Motor neuron (in vitro differentiated cells): ENCODE results near the gene NOS3. TPM values are rescaled to one million over a fixed set of nuclear protein-coding genes. Genes with fewer than 3 reads are reported as not detected.
A peak's percentile ranks its signal among the peaks of the same experiment; 100 is the strongest.

Experiments used
- ATAC-seq, 8 experiments: fragments of 200-7000 bp; cut with Tn5 transposase; replicated peaks in 6 of 8; 2 replicates each; pipeline ENCODE4 v1.8.0; 2021; ENCODE audit warnings: mild to moderate bottlenecking in 8 of 8, moderate library complexity in 8 of 8
- H3K27ac ChIP-seq, 2 donors: fragments of 250-450 bp; sonication (Bioruptor Pico); 2 replicates each; pipeline ENCODE4 v1.9.0; 2021; ENCODE audit warnings: antibody characterized with exemption in 2 of 2, mild to moderate bottlenecking in 2 of 2, moderate library complexity in 1 of 2
- H3K4me1 ChIP-seq, 2 donors: fragments of 250-450 bp; sonication (Bioruptor Pico); replicated peaks in 1 of 2; 2 replicates each; pipeline ENCODE4 v1.6.1; 2021; ENCODE audit warnings: antibody characterized with exemption in 2 of 2, mild to moderate bottlenecking in 2 of 2, moderate library complexity in 1 of 2
- H3K4me3 ChIP-seq, 5 donors: fragments of 250-450 bp; sonication (Bioruptor Pico); 2 replicates each; pipeline ENCODE4 v1.9.0; 2021; ENCODE audit warnings: antibody characterized with exemption in 5 of 5, mild to moderate bottlenecking in 5 of 5, moderate library complexity in 4 of 5
- WGBS, 10 experiments: fragments of 450-650 bp; shearing (Covaris generic); methylation state at CpG; one replicate each; pipeline ENCODE4 v1.0.0; 2022; 5-methylcytosine and 5-hydroxymethylcytosine counted together
- in situ Hi-C, 9 experiments: fragments of 400-800 bp; cut with MboI; loops; one replicate each; pipeline ENCODE4 v1.15.0; 2021; ENCODE audit warnings: low sequenced_read_pairs in 9 of 9, low pct_unique_long_range_greater_than_20kb in 2 of 9; ENCODE audit not compliant: unreplicated experiment in 9 of 9
- total RNA-seq, 8 experiments: library from RNA; unstranded; fragments of 300-600 nt; gene quantifications; 2 replicates each; pipeline versions ENCODE4 v1.2.3 to v1.2.4, GENCODE V29; 2022

Gene NOS3
- total RNA-seq, 8 experiments from 2014 or later = 0.33 to 4.0 (median 1.7) TPM

DNA sequence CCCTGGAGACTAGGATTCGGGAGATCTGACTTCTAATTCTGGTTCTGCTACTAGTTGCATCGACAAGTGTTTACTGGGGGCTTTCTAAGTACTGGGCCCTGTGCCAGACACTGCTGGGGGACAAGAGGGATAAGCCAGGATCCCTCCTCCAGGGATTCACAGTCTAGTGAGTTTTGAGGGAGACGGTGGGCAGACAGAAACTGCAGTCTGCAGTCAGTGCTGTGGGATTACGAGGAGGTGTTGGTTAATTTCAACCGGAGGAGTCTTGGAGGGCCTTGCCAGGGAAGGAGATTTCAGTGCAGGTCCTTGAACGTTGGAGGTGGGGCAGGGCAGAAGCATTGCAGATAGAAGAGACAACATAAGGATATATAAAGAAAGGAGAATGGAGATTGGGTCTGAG lies 9.2 kb upstream of the NOS3 start:
- H3K27ac ChIP-seq = no peak overlapping the region
- WGBS, 10 experiments = 0 to 100% (median 66%) methylated on average over 1 to 6 of the region's 6 CpGs; no CpG with 5 or more reads in 3 of the 10 experiments
- peaks cover 25 to 36% of the 10 kb centered on the region in 2 donors for H3K4me1 ChIP-seq
- no peak for ATAC-seq
- H3K4me3 ChIP-seq = no peak overlapping the region
- in situ Hi-C loops = loop anchor here in 7 of 9 experiments (10.0 to 25.0 kb wide), 4 partner anchors 77 to 569 kb away; a partner anchor contains a TSS

DNA sequence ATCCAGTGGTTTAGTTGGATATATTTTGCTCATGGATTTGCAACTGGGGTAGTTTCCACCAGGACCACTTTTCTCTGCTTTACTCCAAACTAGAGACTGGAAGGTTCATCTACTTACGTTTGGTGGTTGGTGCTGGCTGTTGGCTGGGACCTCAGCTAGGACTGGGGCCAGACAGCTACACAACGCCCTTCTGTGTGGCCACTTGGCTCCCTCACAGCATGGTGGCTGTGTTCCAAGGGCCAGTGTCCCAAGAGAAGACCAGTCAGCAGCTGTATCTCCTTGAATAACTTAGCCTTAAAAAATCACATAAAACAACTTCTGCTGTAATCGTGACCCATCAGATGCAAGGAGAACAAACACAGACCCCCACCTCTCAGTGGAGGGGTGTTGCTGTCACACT lies 8.5 kb upstream of the NOS3 start:
- Histone ChIP-seq H3K4me3 (no peak overlapping the region), H3K4me1 (peaks cover 23 to 31% of the 10 kb centered on the region in 2 donors), H3K27ac (no peak overlapping the region)
- 0 to 55% (median 25%) methylated on average over 1 to 3 of the region's 3 CpGs; no CpG with 5 or more reads in 6 of the 10 experiments for WGBS, 10 experiments
- ATAC-seq = no peak
- in situ Hi-C loops = loop anchor here in 7 of 9 experiments (10.0 to 25.0 kb wide), 4 partner anchors 78 to 570 kb away; a partner anchor contains a TSS

DNA sequence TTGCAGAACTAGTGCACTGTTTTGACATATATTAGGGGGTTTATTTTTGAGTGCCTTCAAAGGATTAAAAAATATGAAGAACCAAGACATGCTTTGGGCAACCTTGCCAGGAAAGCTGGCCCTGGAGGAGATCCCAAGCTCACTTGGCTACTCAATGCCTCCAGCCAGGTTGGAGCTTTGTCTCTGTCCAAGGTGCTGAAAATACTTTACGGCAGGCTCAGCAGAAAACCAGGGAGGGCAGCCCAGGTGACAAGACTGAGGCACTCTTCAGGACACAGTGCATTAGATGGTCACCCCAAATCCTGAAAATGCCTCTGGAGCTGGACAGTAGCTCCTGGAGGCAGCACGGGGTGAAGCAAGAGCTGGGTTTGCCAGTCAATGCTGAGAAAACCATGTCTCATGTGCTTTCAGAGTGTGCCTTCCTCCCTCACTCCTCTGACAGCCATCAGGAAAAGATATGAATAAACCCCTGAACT lies 6.9 kb upstream of the NOS3 start:
- H3K4me3 ChIP-seq = no peak overlapping the region
- no peak overlapping the region for H3K27ac ChIP-seq
- WGBS, 10 experiments = 0 to 40% (median 6%) methylated on average over 1 to 2 of the region's 2 CpGs; no CpG with 5 or more reads in 3 of the 10 experiments
- in situ Hi-C loops = loop anchor here in 7 of 9 experiments (10.0 to 25.0 kb wide), 4 partner anchors 79 to 572 kb away; a partner anchor contains a TSS
- H3K4me1 ChIP-seq = peaks cover 38 to 43% of the 10 kb centered on the region in 2 donors
- no peak for ATAC-seq

DNA sequence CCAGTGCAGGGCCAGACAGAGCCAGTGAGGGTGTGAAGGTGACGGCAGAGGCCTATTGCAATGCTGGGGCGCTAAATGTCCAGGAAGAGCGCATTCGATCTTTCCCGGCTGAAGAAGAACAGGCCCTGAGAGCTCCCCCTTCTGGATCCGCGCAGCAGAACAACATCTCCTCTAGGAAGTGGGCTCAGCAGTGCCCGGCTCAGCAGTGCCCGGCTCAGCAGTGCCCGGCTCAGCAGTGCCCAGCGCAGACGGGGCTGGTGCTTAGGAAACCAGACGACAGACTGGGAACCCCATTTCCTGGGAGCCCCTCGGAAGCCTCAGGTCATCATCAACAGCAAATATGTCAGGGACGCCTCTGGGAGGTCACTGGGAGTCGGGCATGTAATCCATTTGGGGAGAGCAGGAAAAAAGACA lies 4.7 kb upstream of the NOS3 start:
- peak in 7 of 8 experiments; percentile 9 to 65 (median 21) for ATAC-seq
- peaks cover 25 to 33% of the 10 kb centered on the region in 2 donors for H3K4me1 ChIP-seq
- WGBS, 10 experiments = 0 to 20% (median 4%) methylated on average over 2 to 12 of the region's 16 CpGs; no CpG with 5 or more reads in 4 of the 10 experiments
- no peak overlapping the region for H3K4me3 ChIP-seq
- H3K27ac ChIP-seq = no peak overlapping the region
- in situ Hi-C loops = loop anchor here in 7 of 9 experiments (10.0 to 25.0 kb wide), 4 partner anchors 81 to 574 kb away; a partner anchor contains a TSS

DNA sequence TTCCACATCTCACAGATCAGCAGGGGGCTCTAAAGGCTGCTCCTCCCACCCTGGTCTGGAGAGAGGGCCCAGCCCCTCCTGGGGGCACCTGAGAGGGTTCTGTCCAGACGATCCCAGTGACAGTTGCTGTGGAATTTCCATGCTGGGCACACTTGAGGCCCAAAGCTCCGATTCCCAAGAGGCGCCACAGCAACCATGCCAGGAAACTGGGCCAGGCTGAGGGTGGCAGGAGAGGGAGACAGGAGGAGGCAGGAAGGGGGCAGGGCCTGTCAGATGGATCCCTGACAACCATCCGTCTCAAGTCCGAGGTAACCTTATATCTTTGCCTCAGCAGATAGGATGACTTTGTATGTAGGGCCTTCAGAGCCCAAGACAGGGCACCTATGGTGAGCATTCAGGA lies 4.3 kb upstream of the NOS3 start:
- peaks cover 25 to 32% of the 10 kb centered on the region in 2 donors for H3K4me1 ChIP-seq
- H3K27ac ChIP-seq = no peak overlapping the region
- no peak for ATAC-seq
- no peak overlapping the region for H3K4me3 ChIP-seq
- in situ Hi-C loops = loop anchor here in 7 of 9 experiments (10.0 to 25.0 kb wide), 4 partner anchors 82 to 574 kb away; a partner anchor contains a TSS
- WGBS, 10 experiments = 0 to 73% methylated on average over 1 to 3 of the region's 5 CpGs; no CpG with 5 or more reads in 8 of the 10 experiments

DNA sequence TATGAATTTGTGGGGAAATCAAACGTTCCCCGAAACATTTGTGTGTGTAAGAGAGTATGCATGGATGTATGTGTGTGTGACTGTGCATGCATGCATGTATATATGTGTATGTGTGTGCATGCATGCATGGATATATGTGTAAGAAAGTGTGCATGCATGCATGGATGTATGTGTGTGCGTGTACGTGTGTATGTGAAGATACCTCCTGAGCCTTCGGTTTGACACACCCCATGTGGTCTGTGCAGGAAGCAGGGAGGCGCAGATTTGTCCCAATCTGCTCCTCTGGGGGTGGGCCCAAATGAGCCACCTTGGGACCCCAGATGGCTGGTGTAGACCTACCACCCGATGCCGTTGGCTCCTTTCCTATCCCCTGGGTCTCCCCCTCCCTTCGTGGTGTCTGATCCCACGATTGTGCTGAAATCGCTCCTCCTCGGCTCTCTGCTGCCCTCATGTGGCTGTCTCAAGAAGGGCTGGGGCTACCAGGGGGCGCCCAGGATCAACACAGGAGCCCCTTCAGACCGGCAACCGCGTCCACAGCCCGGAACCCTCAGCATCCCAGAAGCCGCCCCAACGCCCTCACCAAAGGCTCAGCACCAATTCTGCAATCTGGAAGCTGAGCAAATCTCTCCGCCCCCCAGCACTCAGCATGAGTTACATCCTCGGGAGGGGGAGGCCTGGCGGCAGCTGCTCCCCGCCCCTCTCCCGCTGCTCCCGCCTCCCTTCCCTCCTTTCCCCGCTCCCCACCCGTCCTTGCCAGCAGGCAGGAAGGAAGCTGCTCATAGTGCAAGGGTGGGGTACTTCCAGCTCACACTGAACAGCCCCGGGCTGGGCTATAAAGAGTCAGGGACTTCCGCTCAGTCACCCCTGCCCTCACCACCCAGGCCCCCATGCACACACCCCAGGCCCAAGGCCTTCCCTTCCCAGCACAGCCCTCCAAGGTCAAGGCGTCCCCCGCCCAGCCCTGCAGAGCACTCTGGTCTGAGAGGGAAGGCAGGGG lies 2.3 kb upstream of the NOS3 start:
- WGBS, 10 experiments = 0 to 89% (median 46%) methylated on average over 1 to 11 of the region's 31 CpGs; no CpG with 5 or more reads in 2 of the 10 experiments
- in situ Hi-C loops = loop anchor here in 7 of 9 experiments (10.0 to 25.0 kb wide), 4 partner anchors 84 to 576 kb away; a partner anchor contains a TSS
- peak; percentile 75 to 89 (median 86) for ATAC-seq
- Histone ChIP-seq H3K4me1 (peaks cover 31 to 47% of the 10 kb centered on the region in 2 donors), H3K4me3 (peak overlapping the region in 1 of 5 donors; percentile 1), H3K27ac (peak overlapping the region; percentile 15 to 77)

DNA sequence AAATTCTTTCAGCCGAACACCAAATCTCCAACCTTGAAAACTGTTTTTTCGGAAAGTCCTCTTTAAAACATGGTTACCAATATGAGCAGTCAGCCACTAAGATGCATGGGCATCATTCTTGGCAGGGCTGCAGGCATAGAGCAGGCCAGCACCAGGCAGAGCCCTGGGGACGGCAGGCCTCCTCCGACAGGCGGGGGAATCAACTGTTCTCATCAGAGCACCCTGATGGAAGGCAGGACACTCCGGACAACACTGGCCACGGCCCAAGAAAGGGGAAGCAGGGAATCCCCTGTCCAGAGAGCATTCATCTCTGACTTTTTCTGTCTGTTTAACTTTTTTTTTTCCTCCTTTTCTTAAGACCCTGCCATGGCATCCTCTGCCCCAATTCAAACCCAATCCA lies 1.4 kb upstream of the NOS3 start:
- H3K4me1 ChIP-seq = peaks cover 37 to 57% of the 10 kb centered on the region in 2 donors
- in situ Hi-C loops = loop anchor here in 7 of 9 experiments (10.0 to 25.0 kb wide), 4 partner anchors 85 to 577 kb away; a partner anchor contains a TSS
- no peak overlapping the region for H3K4me3 ChIP-seq
- 44 to 95% (median 63%) methylated on average over 1 to 7 of the region's 7 CpGs; no CpG with 5 or more reads in 5 of the 10 experiments for WGBS, 10 experiments
- H3K27ac ChIP-seq = peak overlapping the region; percentile 15 to 77
- ATAC-seq = no peak

DNA sequence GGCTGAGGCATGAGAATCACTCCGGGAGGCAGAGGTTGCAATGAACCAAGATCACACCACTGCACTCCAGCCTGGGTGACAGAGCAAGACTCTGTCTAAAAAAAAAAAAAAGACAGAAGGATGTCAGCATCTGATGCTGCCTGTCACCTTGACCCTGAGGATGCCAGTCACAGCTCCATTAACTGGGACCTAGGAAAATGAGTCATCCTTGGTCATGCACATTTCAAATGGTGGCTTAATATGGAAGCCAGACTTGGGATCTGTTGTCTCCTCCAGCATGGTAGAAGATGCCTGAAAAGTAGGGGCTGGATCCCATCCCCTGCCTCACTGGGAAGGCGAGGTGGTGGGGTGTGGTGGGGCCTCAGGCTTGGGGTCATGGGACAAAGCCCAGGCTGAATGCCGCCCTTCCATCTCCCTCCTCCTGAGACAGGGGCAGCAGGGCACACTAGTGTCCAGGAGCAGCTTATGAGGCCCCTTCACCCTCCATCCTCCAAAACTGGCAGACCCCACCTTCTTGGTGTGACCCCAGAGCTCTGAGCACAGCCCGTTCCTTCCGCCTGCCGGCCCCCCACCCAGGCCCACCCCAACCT lies 1.3 kb downstream of the NOS3 start:
- Histone ChIP-seq H3K4me3 (no peak overlapping the region), H3K27ac (peak overlapping the region in 1 of 2 donors; percentile 29), H3K4me1 (peaks cover 50 to 63% of the 10 kb centered on the region in 2 donors)
- ATAC-seq = no peak
- in situ Hi-C loops = loop anchor here in 5 of 9 experiments (25.0 kb wide), 2 partner anchors 205 to 580 kb away; a partner anchor contains a TSS
- WGBS, 10 experiments = 89 to 100% (median 100%) methylated on average over 1 of the region's 6 CpGs; no CpG with 5 or more reads in 5 of the 10 experiments

DNA sequence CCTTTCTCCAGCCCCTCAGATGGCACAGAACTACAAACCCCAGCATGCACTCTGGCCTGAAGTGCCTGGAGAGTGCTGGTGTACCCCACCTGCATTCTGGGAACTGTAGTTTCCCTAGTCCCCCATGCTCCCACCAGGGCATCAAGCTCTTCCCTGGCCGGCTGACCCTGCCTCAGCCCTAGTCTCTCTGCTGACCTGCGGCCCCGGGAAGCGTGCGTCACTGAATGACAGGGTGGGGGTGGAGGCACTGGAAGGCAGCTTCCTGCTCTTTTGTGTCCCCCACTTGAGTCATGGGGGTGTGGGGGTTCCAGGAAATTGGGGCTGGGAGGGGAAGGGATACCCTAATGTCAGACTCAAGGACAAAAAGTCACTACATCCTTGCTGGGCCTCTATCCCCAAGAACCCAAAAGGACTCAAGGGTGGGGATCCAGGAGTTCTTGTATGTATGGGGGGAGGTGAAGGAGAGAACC lies 2.1 kb downstream of the NOS3 start:
- ATAC-seq = peak; percentile 3 to 66 (median 35)
- WGBS, 10 experiments = 0% methylated on average over 1 of the region's 5 CpGs; no CpG with 5 or more reads in 8 of the 10 experiments

DNA sequence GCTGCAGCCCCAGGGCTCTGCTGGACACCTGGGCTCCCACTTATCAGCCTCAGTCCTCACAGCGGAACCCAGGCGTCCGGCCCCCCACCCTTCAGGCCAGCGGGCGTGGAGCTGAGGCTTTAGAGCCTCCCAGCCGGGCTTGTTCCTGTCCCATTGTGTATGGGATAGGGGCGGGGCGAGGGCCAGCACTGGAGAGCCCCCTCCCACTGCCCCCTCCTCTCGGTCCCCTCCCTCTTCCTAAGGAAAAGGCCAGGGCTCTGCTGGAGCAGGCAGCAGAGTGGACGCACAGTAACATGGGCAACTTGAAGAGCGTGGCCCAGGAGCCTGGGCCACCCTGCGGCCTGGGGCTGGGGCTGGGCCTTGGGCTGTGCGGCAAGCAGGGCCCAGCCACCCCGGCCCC lies 2.7 kb downstream of the NOS3 start:
- 82% methylated on average over 3 of the region's 14 CpGs; no CpG with 5 or more reads in 9 of the 10 experiments for WGBS, 10 experiments

More for the DNA sequence above, 2.1 kb downstream of the NOS3 start:
- in situ Hi-C loops = loop anchor here in 5 of 9 experiments (25.0 kb wide), 2 partner anchors 206 to 581 kb away; a partner anchor contains a TSS
- Histone ChIP-seq H3K27ac (peak overlapping the region in 1 of 2 donors; percentile 9), H3K4me3 (no peak overlapping the region), H3K4me1 (peaks cover 46 to 64% of the 10 kb centered on the region in 2 donors)

DNA sequence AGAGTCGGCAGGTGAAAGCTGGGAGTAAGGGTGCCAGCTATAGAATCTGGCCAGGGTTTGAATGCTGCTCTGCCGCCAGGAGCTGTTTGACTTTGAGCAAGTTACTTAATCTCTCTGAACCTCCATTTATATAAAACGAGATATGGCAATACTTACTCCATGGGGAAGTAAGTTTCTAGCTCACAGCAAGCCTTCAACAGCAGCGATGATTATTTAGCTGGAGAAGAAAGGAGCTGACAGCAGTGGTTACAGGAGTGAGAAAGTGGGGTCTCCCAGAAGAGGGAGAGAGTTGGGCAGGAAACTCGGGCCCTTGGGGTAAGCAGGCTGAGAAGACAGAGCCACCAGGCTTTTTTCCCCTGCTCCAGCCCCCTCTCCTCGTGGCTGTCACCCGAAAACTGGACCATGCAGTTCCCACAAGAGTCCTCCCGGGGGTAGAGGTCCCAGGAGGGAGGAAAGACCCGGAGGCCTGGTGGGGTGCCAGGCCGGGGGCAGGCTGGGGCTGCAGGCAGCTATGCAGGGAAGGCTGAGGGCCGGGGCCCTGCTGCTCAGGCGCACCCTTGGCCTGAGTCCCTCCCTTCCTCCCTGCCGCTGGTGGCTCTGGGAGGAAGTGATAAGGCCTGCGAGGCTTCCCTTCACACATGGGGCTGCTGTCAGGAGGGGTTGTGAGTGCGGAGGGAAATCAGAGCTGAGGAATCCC lies 3.5 kb downstream of the NOS3 start:
- peaks cover 33 to 50% of the 10 kb centered on the region in 2 donors for H3K4me1 ChIP-seq
- peak; percentile 26 to 77 (median 43) for ATAC-seq
- WGBS, 10 experiments = 53 to 100% (median 75%) methylated on average over 1 to 5 of the region's 15 CpGs; no CpG with 5 or more reads in 3 of the 10 experiments
- H3K27ac ChIP-seq = peak overlapping the region in 1 of 2 donors; percentile 64
- H3K4me3 ChIP-seq = no peak overlapping the region
- in situ Hi-C loops = loop anchor here in 5 of 9 experiments (25.0 kb wide), 2 partner anchors 207 to 582 kb away; a partner anchor contains a TSS

More for the DNA sequence above, 2.7 kb downstream of the NOS3 start:
- Histone ChIP-seq H3K4me1 (peaks cover 40 to 57% of the 10 kb centered on the region in 2 donors), H3K4me3 (no peak overlapping the region), H3K27ac (peak overlapping the region in 1 of 2 donors; percentile 9)
- in situ Hi-C loops = loop anchor here in 5 of 9 experiments (25.0 kb wide), 2 partner anchors 206 to 581 kb away; a partner anchor contains a TSS
- ATAC-seq = no peak
